OCI-LY3 (cell line): ENCODE measurements around the gene BARX2.

ENCODE experiments used
- H2AFZ ChIP-seq: fragments of 200-600, 300-600 bp; shearing (Covaris generic); 2 replicates; pipeline ENCODE4 v1.6.0; 2014; ENCODE audit warnings: antibody characterized with exemption, low read depth, low read length
- H3K27ac ChIP-seq: fragments of 200-600, 300-600 bp; sonication (generic); 2 replicates; pipeline ENCODE4 v1.5.1; 2014; ENCODE audit warnings: mild to moderate bottlenecking, low read length, moderate library complexity, mixed read lengths
- H3K27me3 ChIP-seq: fragments of 200-600, 300-600 bp; sonication (generic); 2 replicates; pipeline ENCODE4 v1.6.1; 2014; ENCODE audit warnings: low read depth, low read length, mixed read lengths
- H3K36me3 ChIP-seq: fragments of 200-600, 300-600 bp; sonication (generic); replicated peaks from 2 replicates; pipeline ENCODE3; 2014; ENCODE audit warnings: low read depth, low read length, mixed read lengths
- H3K4me1 ChIP-seq: fragments of 300-600, 200-600 bp; sonication (generic); 2 replicates; pipeline ENCODE4 v1.6.1; 2014; ENCODE audit warnings: low read length, mixed read lengths
- H3K4me2 ChIP-seq: fragments of 200-600, 300-600 bp; sonication (generic); 2 replicates; pipeline ENCODE4 v1.6.1; 2014; ENCODE audit warnings: low read length, mixed read lengths
- H3K4me3 ChIP-seq: fragments of 300-600, 200-600 bp; sonication (generic); 2 replicates; pipeline ENCODE4 v1.5.1; 2014; ENCODE audit warnings: antibody characterized with exemption, mild to moderate bottlenecking, low read length, moderate library complexity
- H3K79me2 ChIP-seq: fragments of 300-600, 200-600 bp; shearing (Covaris generic); 2 replicates; pipeline ENCODE4 v1.6.1; 2014; ENCODE audit warnings: mild to moderate bottlenecking, low read length, mixed read lengths
- H3K9ac ChIP-seq: fragments of 300-600, 200-600 bp; shearing (Covaris generic); 2 replicates; pipeline ENCODE4 v1.6.0; 2014; ENCODE audit warnings: mild to moderate bottlenecking, low read length, moderate library complexity
- H3K9me3 ChIP-seq: fragments of 200-600, 300-600 bp; shearing (Covaris generic); 2 replicates; pipeline ENCODE4 v1.6.1; 2014; ENCODE audit warnings: low read length, mixed read lengths; ENCODE audit not compliant: insufficient read depth
- H4K20me1 ChIP-seq: fragments of 200-600, 300-600 bp; sonication (generic); 2 replicates; pipeline ENCODE4 v1.6.1; 2016; ENCODE audit warnings: low read length, mixed read lengths; ENCODE audit not compliant: insufficient read depth
- CTCF ChIP-seq: fragments of 200-600, 300-600 bp; sonication (generic); IDR thresholded peaks from 2 replicates; pipeline ENCODE4 v1.5.1; 2014; ENCODE audit warnings: antibody characterized with exemption, low read length, low read depth
- EZH2phosphoT487 ChIP-seq: fragments of 200-600 bp; shearing (Covaris generic); IDR thresholded peaks from 2 replicates; pipeline ENCODE4 v1.6.1; 2018; ENCODE audit warnings: antibody characterized with exemption, mixed run types, low read depth

Gene BARX2

GRCh38 chr11:129374081-129374992, 1.3 kb upstream of the BARX2 start:
- Histone ChIP-seq H3K36me3 (no peaks in the 10 kb centered on the region), H3K27me3 (0 out of 2 replicates have a peak, but pooled peaks cover 7% of the 10 kb centered on the region), H3K9ac (no peak overlapping the region), H3K4me1 (no peaks in the 10 kb centered on the region), H3K4me3 (no peak overlapping the region), H3K79me2 (no peaks in the 10 kb centered on the region), H3K27ac (no peak overlapping the region), H2AFZ (no peak overlapping the region), H3K9me3 (no peaks in the 10 kb centered on the region), H4K20me1 (no peaks in the 10 kb centered on the region), H3K4me2 (no peak overlapping the region)
- TF ChIP-seq CTCF (no peak), EZH2phosphoT487 (no peak)

- Histone ChIP-seq H4K20me1 (no peaks in the 10 kb centered on the region), H3K27ac (no peak overlapping the region), H3K4me2 (no peak overlapping the region), H3K27me3 (no peaks in the 10 kb centered on the region), H3K79me2 (no peaks in the 10 kb centered on the region), H3K4me1 (no peaks in the 10 kb centered on the region), H3K4me3 (no peak overlapping the region), H2AFZ (no peak overlapping the region), H3K9ac (no peak overlapping the region), H3K36me3 (no peaks in the 10 kb centered on the region), H3K9me3 (no peaks in the 10 kb centered on the region)
- TF ChIP-seq CTCF (no peak), EZH2phosphoT487 (no peak)
Measured at GRCh38 chr11:129374993-129375750, 476 bp upstream of the BARX2 start.

- Histone ChIP-seq H4K20me1 (no peaks in the 10 kb centered on the region), H3K36me3 (no peaks in the 10 kb centered on the region), H3K4me2 (no peak overlapping the region), H3K9ac (no peak overlapping the region), H3K4me3 (no peak overlapping the region), H3K27me3 (no peaks in the 10 kb centered on the region), H3K79me2 (no peaks in the 10 kb centered on the region), H3K9me3 (no peaks in the 10 kb centered on the region), H3K27ac (no peak overlapping the region), H2AFZ (no peak overlapping the region), H3K4me1 (no peaks in the 10 kb centered on the region)
- TF ChIP-seq CTCF (no peak), EZH2phosphoT487 (no peak)
Measured at GRCh38 chr11:129376658-129377341, 1.2 kb downstream of the BARX2 start.

- no peak overlapping the region for H3K27ac ChIP-seq
- no peaks in the 10 kb centered on the region for H3K9me3 ChIP-seq
- no peaks in the 10 kb centered on the region for H3K27me3 ChIP-seq
- no peak overlapping the region for H3K4me3 ChIP-seq
- no peak overlapping the region for H3K9ac ChIP-seq
- H3K79me2 ChIP-seq: no peaks in the 10 kb centered on the region
- H3K36me3 ChIP-seq: no peaks in the 10 kb centered on the region
- TF ChIP-seq EZH2phosphoT487: no peak
- no peak for TF ChIP-seq CTCF
- H3K4me1 ChIP-seq: no peaks in the 10 kb centered on the region
- H4K20me1 ChIP-seq: no peaks in the 10 kb centered on the region
- no peak overlapping the region for H2AFZ ChIP-seq
- H3K4me2 ChIP-seq: no peak overlapping the region
Measured at GRCh38 chr11:129377739-129378138, 2.1 kb downstream of the BARX2 start.
